ENCODE results near the gene CNTNAP2. TPM values are rescaled to one million over a fixed set of nuclear protein-coding genes. Genes with fewer than 3 reads are reported as not detected.

The CNTNAP2 gene
- total and polyA plus RNA-seq, 2 of the 8 experiments (the other 6 are each of a cell fraction or from before 2014, with no cell fraction given): 27.9 to 71.0 TPM

GRCh38 chr7:148042935-148043631 is 1926.5 kb downstream of the CNTNAP2 start:
- no peak overlapping the region for H2BK12ac ChIP-seq (ENCODE audit: low read depth, low read length)
- H2AK5ac ChIP-seq (ENCODE audit: low read depth, low read length): no peak overlapping the region
- ChIA-PET CTCF (ENCODE audit: partially characterized antibody) (no interaction called here), POLR2A (ENCODE audit: partially characterized antibody) (no interaction called here)
- H3K9me3 ChIP-seq (ENCODE audit: insufficient read depth in 2 of 2, low read depth in 1 of 2, low read length in 1 of 2): no peaks in the 10 kb centered on the region
- H3K9ac ChIP-seq (replicated peaks in 1 of 4; ENCODE audit: extremely low read depth in 1 of 4, low read depth in 3 of 4, low read length in 3 of 4): no peak overlapping the region
- H3K4me1 ChIP-seq (replicated peaks in 1 of 4; ENCODE audit: control insufficient read depth in 3 of 4, insufficient read depth in 4 of 4, low read length in 3 of 4): no peaks in the 10 kb centered on the region
- no peaks in the 10 kb centered on the region for H3K79me1 ChIP-seq (ENCODE audit: low read depth, low read length)
- no peaks in the 10 kb centered on the region for H3K36me3 ChIP-seq (ENCODE audit: control insufficient read depth in 2 of 4, insufficient read depth in 4 of 4, low read length in 3 of 4)
- no peaks in the 10 kb centered on the region; the same call in 1 of the 2 replicates for H3K23me2 ChIP-seq (ENCODE audit: low read depth, low read length)
- no peak overlapping the region for H3K4me3 ChIP-seq (ENCODE audit: extremely low read depth in 1 of 4, insufficient read depth in 2 of 4, low read depth in 3 of 4, low read length in 4 of 4)
- no peak overlapping the region for H3K14ac ChIP-seq (ENCODE audit: insufficient read length)
- H2BK120ac ChIP-seq (replicated peaks; ENCODE audit: low read depth, low read length): no peak overlapping the region
- H4K20me1 ChIP-seq (replicated peaks in 1 of 2; ENCODE audit: control insufficient read depth in 1 of 2, insufficient read depth in 2 of 2, low read length in 2 of 2): no peaks in the 10 kb centered on the region
- H2BK5ac ChIP-seq (ENCODE audit: low read depth, low read length): no peak overlapping the region
- no peak overlapping the region for H2BK15ac ChIP-seq (ENCODE audit: low read length)
- no peak overlapping the region for H3K56ac ChIP-seq (replicated peaks; ENCODE audit: insufficient read length, low read depth, low read length)
- no peak for FAIRE-seq
- no peak overlapping the region for H4K8ac ChIP-seq (ENCODE audit: extremely low read depth, insufficient read depth, low read length)
- 89% methylated on average over 3 of the region's 3 CpGs; no CpG with 5 or more reads in 1 of the 2 experiments for WGBS, 2 experiments (ENCODE audit: extremely low coverage in 1 of 2, insufficient coverage in 1 of 2, insufficient read length in 1 of 2, insufficient replicate concordance in 2 of 2, low coverage in 1 of 2, low lambda C conversion rate in 2 of 2, missing lambda C conversion rate in 1 of 2)
- H3K4ac ChIP-seq (replicated peaks; ENCODE audit: insufficient read length, low read depth, low read length): no peak overlapping the region
- H4K91ac ChIP-seq (replicated peaks; ENCODE audit: insufficient read length, low read length): no peak overlapping the region
- no peak overlapping the region for H3K4me2 ChIP-seq (ENCODE audit: insufficient read depth in 1 of 2, low read depth in 2 of 2, low read length in 2 of 2)
- H3K27ac ChIP-seq (ENCODE audit: low read depth, low read length): no peak overlapping the region
- H3K23ac ChIP-seq (ENCODE audit: insufficient read length): no peak overlapping the region
- no peak for DNase-seq (ENCODE audit: low read depth in 1 of 2, low spot score in 2 of 2)
- no peaks in the 10 kb centered on the region for H3K27me3 ChIP-seq (replicated peaks in 1 of 4; ENCODE audit: control insufficient read depth in 3 of 4, extremely low read depth in 1 of 4, insufficient read depth in 3 of 4, low read length in 3 of 4)
- H3K79me2 ChIP-seq (ENCODE audit: control insufficient read depth in 1 of 2, insufficient read depth in 2 of 2, low read length in 2 of 2): no peaks in the 10 kb centered on the region
- no peak overlapping the region for H4K5ac ChIP-seq (ENCODE audit: insufficient read length, low read depth, low read length)
- no peak overlapping the region for H2AFZ ChIP-seq (ENCODE audit: low read length)
- no peak overlapping the region for H3K18ac ChIP-seq (ENCODE audit: extremely low read depth, low read length)
- H2BK20ac ChIP-seq (ENCODE audit: low read length): no peak overlapping the region
